Mesothelial cell of epicardium (in vitro differentiated cells): ENCODE results near the gene EEFSEC. TPM values are rescaled to one million over a fixed set of nuclear protein-coding genes. Genes with fewer than 3 reads are reported as not detected.
A peak's percentile ranks its signal among the peaks of the same experiment; 100 is the strongest.

Source experiments
- DNase-seq, 2 experiments: peaks; one replicate each; pipeline ENCODE4 v3.0.0; 2021; ENCODE audit warnings: low spot score in 2 of 2; ENCODE audit not compliant: unreplicated experiment in 2 of 2
- H3K27ac Mint-ChIP-seq: 2 replicates; pipeline ENCODE4 v1.8.0; 2021; ENCODE audit warnings: mixed read lengths
- H3K27me3 Mint-ChIP-seq: 2 replicates; pipeline ENCODE4 v1.8.0; 2021; ENCODE audit warnings: low read depth, mixed read lengths
- H3K36me3 Mint-ChIP-seq: 2 replicates; pipeline ENCODE4 v1.8.0; 2021; ENCODE audit warnings: mixed read lengths
- H3K4me1 Mint-ChIP-seq: 2 replicates; pipeline ENCODE4 v1.8.0; 2021; ENCODE audit warnings: mixed read lengths
- H3K4me3 Mint-ChIP-seq: 2 replicates; pipeline ENCODE4 v1.8.0; 2021; ENCODE audit warnings: mild to moderate bottlenecking, moderate library complexity, mixed read lengths
- H3K9me3 Mint-ChIP-seq: 2 replicates; pipeline ENCODE4 v1.8.0; 2021; ENCODE audit warnings: mixed read lengths
- CTCF ChIP-seq: fragments of 200-600 bp; sonication (generic); IDR thresholded peaks from one replicate; pipeline ENCODE4 v1.5.0; 2021; ENCODE audit warnings: antibody characterized with exemption; ENCODE audit not compliant: unreplicated experiment
- total RNA-seq: library from RNA; stranded (reverse); gene quantifications from 3 replicates; pipeline ENCODE4 v1.2.1, GENCODE V29; 2021

The EEFSEC gene
- total RNA-seq, 1 donor from 2014 or later, result 19.4 TPM

- no peaks in the 10 kb centered on the region for H3K27me3 Mint-ChIP-seq
- H3K36me3 Mint-ChIP-seq, result peaks cover 12% of the 10 kb centered on the region
Measured at GRCh38 chr3:128285967-128286321, 132.7 kb downstream of the EEFSEC start.

DNA sequence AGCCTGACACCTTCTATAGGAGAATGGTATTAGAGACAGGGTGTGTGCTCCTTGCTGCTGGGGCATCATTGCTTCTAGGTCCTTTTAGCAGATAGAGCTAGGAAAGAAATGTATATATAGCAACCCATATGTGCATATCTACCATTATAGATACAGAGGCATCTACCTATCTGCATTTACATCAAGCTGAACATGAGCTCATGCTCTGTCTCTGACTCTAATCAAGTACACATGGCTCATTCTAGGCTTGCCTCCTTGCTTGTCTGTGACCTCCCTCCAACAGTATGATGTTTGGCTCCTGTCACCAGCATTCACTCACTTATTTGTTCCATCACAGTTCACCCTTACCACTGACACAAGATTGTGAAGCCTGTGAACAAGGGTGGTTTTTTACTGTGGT lies 133.4 kb downstream of the EEFSEC start:
- TF ChIP-seq CTCF, result no peak
- no peak overlapping the region for H3K27ac Mint-ChIP-seq

More at GRCh38 chr3:128285967-128286321, 132.7 kb downstream of the EEFSEC start:
- Mint-ChIP-seq H3K9me3 (peaks cover 11% of the 10 kb centered on the region), H3K27ac (peak overlapping the region; percentile 27), H3K4me1 (peaks cover 34% of the 10 kb centered on the region), H3K4me3 (no peak overlapping the region)
- TF ChIP-seq CTCF, result no peak
- no peak for DNase-seq

GRCh38 chr3:128287216-128287615 lies 133.9 kb downstream of the EEFSEC start:
- no peak for DNase-seq
- peaks cover 17% of the 10 kb centered on the region for H3K36me3 Mint-ChIP-seq
- peaks cover 27% of the 10 kb centered on the region for H3K4me1 Mint-ChIP-seq
- no peak for TF ChIP-seq CTCF
- H3K9me3 Mint-ChIP-seq, result peaks cover 14% of the 10 kb centered on the region
- no peak overlapping the region for H3K27ac Mint-ChIP-seq
- H3K27me3 Mint-ChIP-seq, result no peaks in the 10 kb centered on the region
- H3K4me3 Mint-ChIP-seq, result no peak overlapping the region

More for the DNA sequence above, 133.4 kb downstream of the EEFSEC start:
- Mint-ChIP-seq H3K27me3 (no peaks in the 10 kb centered on the region), H3K4me1 (peaks cover 28% of the 10 kb centered on the region), H3K4me3 (no peak overlapping the region), H3K9me3 (peaks cover 14% of the 10 kb centered on the region), H3K36me3 (peaks cover 17% of the 10 kb centered on the region)
- DNase-seq, result no peak

GRCh38 chr3:128289534-128289933 lies 136.3 kb downstream of the EEFSEC start:
- Mint-ChIP-seq H3K27ac (no peak overlapping the region), H3K9me3 (peaks cover 20% of the 10 kb centered on the region), H3K27me3 (no peaks in the 10 kb centered on the region), H3K4me3 (no peak overlapping the region), H3K36me3 (peaks cover 17% of the 10 kb centered on the region), H3K4me1 (peaks cover 21% of the 10 kb centered on the region)
- no peak for DNase-seq
- TF ChIP-seq CTCF, result no peak

DNA sequence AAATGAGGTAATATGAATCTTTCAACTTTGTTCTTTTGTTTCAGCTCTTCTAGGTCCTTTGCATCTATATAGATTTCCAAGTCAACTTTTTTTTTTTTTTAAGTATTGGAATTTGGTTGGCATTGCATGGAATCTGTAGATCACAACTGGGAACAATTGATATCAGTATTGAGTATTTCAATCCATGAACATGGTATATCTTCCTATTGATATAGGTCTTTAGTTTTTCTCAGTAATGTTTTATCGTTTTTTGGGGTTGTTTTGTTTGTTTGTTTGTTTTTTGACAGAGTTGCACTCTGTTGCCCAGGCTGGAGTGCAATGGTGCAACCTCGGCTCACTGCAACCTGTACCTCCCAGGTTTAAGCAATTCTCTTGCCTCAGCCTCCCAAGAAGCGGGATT lies 137.2 kb downstream of the EEFSEC start:
- no peak overlapping the region for H3K4me3 Mint-ChIP-seq
- DNase-seq, result no peak
- no peak for TF ChIP-seq CTCF
- no peak overlapping the region for H3K27ac Mint-ChIP-seq
- no peaks in the 10 kb centered on the region for H3K27me3 Mint-ChIP-seq
- peaks cover 20% of the 10 kb centered on the region for H3K9me3 Mint-ChIP-seq
- peaks cover 17% of the 10 kb centered on the region for H3K36me3 Mint-ChIP-seq
- peaks cover 14% of the 10 kb centered on the region for H3K4me1 Mint-ChIP-seq

DNA sequence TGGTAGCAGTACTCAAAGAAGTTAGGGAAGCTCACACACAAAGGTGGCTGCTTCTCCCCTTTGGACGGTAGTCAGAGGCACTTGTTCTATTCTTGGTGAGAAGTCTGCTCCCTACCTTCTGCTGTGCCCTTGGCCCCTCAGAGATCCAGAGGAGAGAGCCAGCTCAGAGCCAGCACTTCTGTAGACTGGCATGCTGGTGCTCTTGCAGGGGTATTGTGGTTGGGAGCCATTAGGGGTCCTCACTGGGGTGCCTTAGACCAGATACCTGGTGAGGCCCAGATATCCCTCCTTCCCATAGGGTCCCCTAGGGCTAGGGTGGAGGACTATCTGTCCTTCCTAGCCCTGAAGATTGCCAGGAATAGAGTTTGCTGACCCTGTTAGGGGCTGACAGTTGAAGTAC lies 140.6 kb downstream of the EEFSEC start:
- peaks cover 8% of the 10 kb centered on the region for H3K4me1 Mint-ChIP-seq
- DNase-seq, result peak in 1 of 2 experiments; percentile 20
- no peak overlapping the region for H3K27ac Mint-ChIP-seq
- peaks cover 15% of the 10 kb centered on the region for H3K36me3 Mint-ChIP-seq
- no peak for TF ChIP-seq CTCF
- no peaks in the 10 kb centered on the region for H3K27me3 Mint-ChIP-seq
- no peak overlapping the region for H3K4me3 Mint-ChIP-seq
- peaks cover 25% of the 10 kb centered on the region for H3K9me3 Mint-ChIP-seq
